ENCODE results near the gene MARK2. TPM values are rescaled to one million over a fixed set of nuclear protein-coding genes. Genes with fewer than 3 reads are reported as not detected.

The MARK2 gene
- total and polyA plus RNA-seq, 10 of the 15 experiments (the other 5 are each of a cell fraction or from before 2014, with no cell fraction given) = 0.19 to 29.5 (median 13.2) TPM

DNA sequence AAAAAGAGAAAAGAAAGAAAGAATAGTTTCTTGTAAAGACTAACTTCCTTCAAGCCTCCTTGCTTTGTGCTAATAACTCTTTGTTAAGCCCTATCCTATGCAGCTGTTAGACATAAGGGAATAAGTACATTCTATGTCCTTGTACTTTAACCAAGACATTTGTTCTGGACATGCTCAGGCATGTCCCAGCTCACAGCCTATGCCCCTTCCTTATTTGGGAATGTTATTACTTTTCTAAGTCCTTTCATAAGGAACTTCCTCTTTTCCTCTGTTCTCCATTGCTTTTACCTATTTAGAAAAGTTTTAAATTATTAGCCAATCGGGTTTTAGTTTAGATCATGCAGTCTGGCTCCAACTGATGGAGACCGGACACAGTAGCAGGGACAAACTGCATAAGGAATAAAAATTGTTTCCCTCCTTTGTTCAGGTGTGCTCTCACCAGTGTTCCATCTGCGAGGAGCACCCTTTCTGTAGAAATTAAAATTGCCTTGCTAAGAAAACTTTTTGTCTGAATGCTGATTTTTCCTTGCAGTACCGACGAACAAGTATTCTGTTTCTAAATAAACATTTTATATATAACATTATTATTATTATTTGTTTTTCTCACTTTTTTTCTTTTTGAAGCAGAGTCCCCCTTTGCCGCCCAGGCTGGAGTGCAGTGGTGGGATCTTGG lies 47.3 kb upstream of the MARK2 start:
- Histone ChIP-seq H3K4me1 (ENCODE audit: control insufficient read depth, insufficient read depth, low read length) (no peaks in the 10 kb centered on the region), H2AFZ (ENCODE audit: control insufficient read depth, low read depth, low read length) (no peak overlapping the region), H3K27me3 (replicated peaks in 1 of 2; ENCODE audit: control insufficient read depth in 2 of 2, insufficient read depth in 2 of 2, low read length in 1 of 2) (no peaks in the 10 kb centered on the region), H3K79me2 (ENCODE audit: control insufficient read depth, insufficient read depth, low read length) (no peaks in the 10 kb centered on the region), H4K20me1 (ENCODE audit: control insufficient read depth, insufficient read depth) (no peaks in the 10 kb centered on the region), H3K9me3 (replicated peaks; ENCODE audit: control insufficient read depth, insufficient read depth, low read length) (peaks cover 7% of the 10 kb centered on the region), H3K27ac (ENCODE audit: control insufficient read depth, insufficient read depth) (no peak overlapping the region), H3K9ac (ENCODE audit: control insufficient read depth, insufficient read depth, low read length) (no peak overlapping the region), H3K4me3 (no peak overlapping the region), H3K36me3 (ENCODE audit: control insufficient read depth in 2 of 2, insufficient read depth in 2 of 2, low read length in 1 of 2) (no peaks in the 10 kb centered on the region), H3K4me2 (ENCODE audit: control insufficient read depth, insufficient read depth) (no peak overlapping the region)
- 70% methylated on average over 6 of the region's 6 CpGs for WGBS (ENCODE audit: insufficient coverage, insufficient replicate concordance, low lambda C conversion rate, missing lambda C conversion rate)
- POLR2A ChIA-PET = no interaction called here
- RAD21 ChIA-PET (ENCODE audit: unreplicated experiment) = no interaction called here
- intact Hi-C loops (cut with micrococcal nuclease; ENCODE audit: unreplicated experiment) (no loop called here), in situ Hi-C loops (cut with MboI) (no loop called here)
- ATAC-seq = no peak
- no TSS peak for BruUV-seq (replicated peaks)
- CTCF ChIA-PET = no interaction called here
- no peak for FAIRE-seq
- SMC1A ChIA-PET (ENCODE audit: uncharacterized antibody, unreplicated experiment) = no interaction called here
- TF ChIP-seq IKZF2 (IDR thresholded peaks at IDR 0.05) (0 out of 4 replicates have a peak, but pooled peaks of 1 of the 2 experiments have one; percentile 14), CBX5 (IDR thresholded peaks at IDR 0.05; ENCODE audit: low read depth) (peak; percentile 86; the same call in 1 of the 2 replicates), MXI1 (IDR thresholded peaks at IDR 0.05; ENCODE audit: low read depth, low read length) (no peak)
- DNase-seq (ENCODE audit: low read depth, low spot score) = no peak

GRCh38 chr11:63793161-63793560 lies 45.7 kb upstream of the MARK2 start:
- Histone ChIP-seq H4K20me1 (ENCODE audit: control insufficient read depth, insufficient read depth) (no peaks in the 10 kb centered on the region), H3K27me3 (replicated peaks in 1 of 2; ENCODE audit: control insufficient read depth in 2 of 2, insufficient read depth in 2 of 2, low read length in 1 of 2) (no peaks in the 10 kb centered on the region), H3K9me3 (replicated peaks; ENCODE audit: control insufficient read depth, insufficient read depth, low read length) (peaks cover 7% of the 10 kb centered on the region), H3K9ac (ENCODE audit: control insufficient read depth, insufficient read depth, low read length) (no peak overlapping the region), H3K36me3 (ENCODE audit: control insufficient read depth in 2 of 2, insufficient read depth in 2 of 2, low read length in 1 of 2) (no peaks in the 10 kb centered on the region), H3K27ac (ENCODE audit: control insufficient read depth, insufficient read depth) (no peak overlapping the region), H3K4me2 (ENCODE audit: control insufficient read depth, insufficient read depth) (no peak overlapping the region), H2AFZ (ENCODE audit: control insufficient read depth, low read depth, low read length) (no peak overlapping the region), H3K4me3 (no peak overlapping the region), H3K4me1 (ENCODE audit: control insufficient read depth, insufficient read depth, low read length) (no peaks in the 10 kb centered on the region), H3K79me2 (ENCODE audit: control insufficient read depth, insufficient read depth, low read length) (no peaks in the 10 kb centered on the region)
- POLR2A ChIA-PET = no interaction called here
- SMC1A ChIA-PET (ENCODE audit: uncharacterized antibody, unreplicated experiment) = no interaction called here
- CTCF ChIA-PET = no interaction called here
- no TSS peak for BruUV-seq (replicated peaks)
- TF ChIP-seq NRF1 (conservative IDR thresholded peaks at IDR 0.05; ENCODE audit: low read depth, low read length) (no peak), KLF5 (IDR thresholded peaks at IDR 0.05; ENCODE audit: partially characterized antibody) (no peak), PAX5 (IDR thresholded peaks at IDR 0.05; ENCODE audit: borderline replicate concordance, low read depth, low read length) (no peak), SMAD1 (IDR thresholded peaks at IDR 0.05; ENCODE audit: low read depth, partially characterized antibody) (no peak), SKIL (IDR thresholded peaks at IDR 0.05; ENCODE audit: low read depth, poor library complexity, severe bottlenecking) (no peak)
- ATAC-seq (no peak), FAIRE-seq (no peak), DNase-seq (ENCODE audit: low read depth, low spot score) (no peak)
- in situ Hi-C loops (cut with MboI) = no loop called here
- intact Hi-C loops (cut with micrococcal nuclease; ENCODE audit: unreplicated experiment) = no loop called here
- RAD21 ChIA-PET (ENCODE audit: unreplicated experiment) = no interaction called here

Data from GM12878 (cell line).